ENCODE results near the gene MOB2.

The MOB2 gene

GRCh38 chr11:1447845-1448825, 38.4 kb downstream of the MOB2 start:
- Histone ChIP-seq H3K4me2 (ENCODE audit: low read depth, low read length, poor library complexity, severe bottlenecking) (no peak overlapping the region), H3K79me2 (ENCODE audit: insufficient read depth, low read length) (no peaks in the 10 kb centered on the region), H3K9ac (ENCODE audit: low read depth, low read length, poor library complexity, severe bottlenecking) (no peak overlapping the region), H3K36me3 (ENCODE audit: insufficient read depth, low read length) (no peaks in the 10 kb centered on the region), H4K20me1 (ENCODE audit: insufficient read depth, low read length, poor library complexity, severe bottlenecking) (no peaks in the 10 kb centered on the region), H3K9me3 (ENCODE audit: insufficient read depth, low read depth, low read length) (no peaks in the 10 kb centered on the region; the same call in 1 of the 2 replicates), H3F3A (ENCODE audit: low read depth) (no peaks in the 10 kb centered on the region), H3K9me2 (replicated peaks; ENCODE audit: low read depth, low read length) (no peaks in the 10 kb centered on the region), H3K27me3 (ENCODE audit: insufficient read depth, low read length, poor library complexity, severe bottlenecking) (no peaks in the 10 kb centered on the region), H2AFZ (ENCODE audit: low read length) (no peak overlapping the region), H3K4me3 (ENCODE audit: low read length, poor library complexity, severe bottlenecking) (no peak overlapping the region), H3K4me1 (ENCODE audit: insufficient read depth, low read length, poor library complexity, severe bottlenecking) (no peaks in the 10 kb centered on the region)
- TF ChIP-seq EZH2phosphoT487 (IDR thresholded peaks at IDR 0.05; ENCODE audit: borderline replicate concordance) = no peak
- no peak for TF ChIP-seq CTCF (conservative IDR thresholded peaks at IDR 0.05; ENCODE audit: low read length)

DNA sequence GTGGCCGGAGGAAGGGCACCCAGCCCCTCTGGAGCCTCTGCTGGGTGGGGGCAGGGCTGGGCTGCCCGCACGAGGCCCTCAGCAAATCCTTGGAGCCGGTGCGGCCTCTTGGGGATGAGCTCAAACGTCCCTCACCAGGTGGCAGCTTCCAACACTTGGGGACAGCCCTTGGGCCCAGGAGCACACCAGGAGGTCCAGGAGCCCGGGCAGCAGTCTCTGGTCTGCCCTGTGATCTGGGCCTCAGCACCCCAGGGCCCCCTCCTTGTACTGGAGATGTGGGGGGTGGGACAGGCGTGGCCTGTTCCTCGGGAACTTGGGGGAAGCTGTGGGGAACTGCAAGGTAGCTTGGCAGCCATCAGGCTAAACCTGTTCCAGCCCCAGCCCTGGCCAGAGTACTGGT, 40.0 kb downstream of the MOB2 start:
- no peak overlapping the region for H2AFZ ChIP-seq (ENCODE audit: low read length)
- H3K4me1 ChIP-seq (ENCODE audit: insufficient read depth, low read length, poor library complexity, severe bottlenecking) = no peaks in the 10 kb centered on the region
- H3K79me2 ChIP-seq (ENCODE audit: insufficient read depth, low read length) = no peaks in the 10 kb centered on the region
- no peaks in the 10 kb centered on the region; the same call in 1 of the 2 replicates for H3K9me3 ChIP-seq (ENCODE audit: insufficient read depth, low read depth, low read length)
- H3K27me3 ChIP-seq (ENCODE audit: insufficient read depth, low read length, poor library complexity, severe bottlenecking) = no peaks in the 10 kb centered on the region
- H3F3A ChIP-seq (ENCODE audit: low read depth) = no peaks in the 10 kb centered on the region
- H3K4me2 ChIP-seq (ENCODE audit: low read depth, low read length, poor library complexity, severe bottlenecking) = no peak overlapping the region
- no peaks in the 10 kb centered on the region for H4K20me1 ChIP-seq (ENCODE audit: insufficient read depth, low read length, poor library complexity, severe bottlenecking)
- no peak for TF ChIP-seq CTCF (conservative IDR thresholded peaks at IDR 0.05; ENCODE audit: low read length)
- TF ChIP-seq EZH2phosphoT487 (IDR thresholded peaks at IDR 0.05; ENCODE audit: borderline replicate concordance) = no peak
- no peaks in the 10 kb centered on the region for H3K9me2 ChIP-seq (replicated peaks; ENCODE audit: low read depth, low read length)
- H3K4me3 ChIP-seq (ENCODE audit: low read length, poor library complexity, severe bottlenecking) = no peak overlapping the region
- H3K9ac ChIP-seq (ENCODE audit: low read depth, low read length, poor library complexity, severe bottlenecking) = no peak overlapping the region
- H3K36me3 ChIP-seq (ENCODE audit: insufficient read depth, low read length) = no peaks in the 10 kb centered on the region

DNA sequence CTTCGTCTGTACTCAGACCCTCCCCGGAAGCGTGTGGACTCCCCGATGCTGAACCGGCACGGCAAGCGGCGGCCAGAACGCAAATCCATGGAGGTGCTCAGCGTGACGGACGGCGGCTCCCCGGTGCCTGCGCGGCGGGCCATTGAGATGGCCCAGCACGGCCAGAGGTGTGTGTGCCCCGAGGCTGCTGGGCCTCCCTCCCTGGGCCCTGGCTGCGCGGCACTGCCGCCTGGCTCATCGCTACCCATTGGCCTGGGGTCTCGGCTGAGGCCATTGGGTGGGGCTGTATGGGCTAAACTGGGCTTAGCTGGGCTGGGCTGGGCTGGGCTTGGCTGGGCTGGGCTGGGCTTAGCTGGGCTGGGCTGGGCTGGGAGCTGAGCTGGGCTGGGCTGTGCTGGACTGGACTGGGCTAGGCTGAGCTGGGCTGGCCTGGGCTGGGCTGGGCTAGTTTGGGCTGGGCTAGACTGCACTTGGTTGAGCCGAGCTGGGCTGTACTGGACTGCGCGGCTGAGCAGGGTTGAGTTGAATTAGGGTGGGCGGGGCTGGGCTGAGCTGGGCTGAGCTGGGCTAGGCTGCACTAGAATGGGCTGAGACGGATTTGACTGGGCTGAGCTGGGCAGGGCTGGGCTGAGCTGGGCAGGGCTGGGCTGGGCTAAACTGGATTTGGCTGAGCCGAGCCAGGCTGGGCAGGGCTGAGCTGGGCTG, 40.7 kb downstream of the MOB2 start:
- Histone ChIP-seq H3K4me3 (ENCODE audit: low read length, poor library complexity, severe bottlenecking) (no peak overlapping the region), H3K9me2 (replicated peaks; ENCODE audit: low read depth, low read length) (no peaks in the 10 kb centered on the region), H3K79me2 (ENCODE audit: insufficient read depth, low read length) (no peaks in the 10 kb centered on the region), H3K4me2 (ENCODE audit: low read depth, low read length, poor library complexity, severe bottlenecking) (no peak overlapping the region), H2AFZ (ENCODE audit: low read length) (no peak overlapping the region), H4K20me1 (ENCODE audit: insufficient read depth, low read length, poor library complexity, severe bottlenecking) (no peaks in the 10 kb centered on the region), H3K9me3 (ENCODE audit: insufficient read depth, low read depth, low read length) (no peaks in the 10 kb centered on the region; the same call in 1 of the 2 replicates), H3K36me3 (ENCODE audit: insufficient read depth, low read length) (no peaks in the 10 kb centered on the region), H3K27me3 (ENCODE audit: insufficient read depth, low read length, poor library complexity, severe bottlenecking) (no peaks in the 10 kb centered on the region), H3K4me1 (ENCODE audit: insufficient read depth, low read length, poor library complexity, severe bottlenecking) (no peaks in the 10 kb centered on the region), H3K9ac (ENCODE audit: low read depth, low read length, poor library complexity, severe bottlenecking) (no peak overlapping the region), H3F3A (ENCODE audit: low read depth) (no peaks in the 10 kb centered on the region)
- TF ChIP-seq CTCF (conservative IDR thresholded peaks at IDR 0.05; ENCODE audit: low read length) (no peak), EZH2phosphoT487 (IDR thresholded peaks at IDR 0.05; ENCODE audit: borderline replicate concordance) (no peak)
